NK-92 treated with Interleukin-12 subunit alpha and Interleukin-12 subunit beta, amount 100 ng/mL, for 24 hours (cell line): ENCODE measurements around the gene P2RY2.

ENCODE experiments used
- DNase-seq: peaks from one replicate; lab custom pipeline; 2025; lab: John Stamatoyannopoulos, UW

The P2RY2 gene

DNA sequence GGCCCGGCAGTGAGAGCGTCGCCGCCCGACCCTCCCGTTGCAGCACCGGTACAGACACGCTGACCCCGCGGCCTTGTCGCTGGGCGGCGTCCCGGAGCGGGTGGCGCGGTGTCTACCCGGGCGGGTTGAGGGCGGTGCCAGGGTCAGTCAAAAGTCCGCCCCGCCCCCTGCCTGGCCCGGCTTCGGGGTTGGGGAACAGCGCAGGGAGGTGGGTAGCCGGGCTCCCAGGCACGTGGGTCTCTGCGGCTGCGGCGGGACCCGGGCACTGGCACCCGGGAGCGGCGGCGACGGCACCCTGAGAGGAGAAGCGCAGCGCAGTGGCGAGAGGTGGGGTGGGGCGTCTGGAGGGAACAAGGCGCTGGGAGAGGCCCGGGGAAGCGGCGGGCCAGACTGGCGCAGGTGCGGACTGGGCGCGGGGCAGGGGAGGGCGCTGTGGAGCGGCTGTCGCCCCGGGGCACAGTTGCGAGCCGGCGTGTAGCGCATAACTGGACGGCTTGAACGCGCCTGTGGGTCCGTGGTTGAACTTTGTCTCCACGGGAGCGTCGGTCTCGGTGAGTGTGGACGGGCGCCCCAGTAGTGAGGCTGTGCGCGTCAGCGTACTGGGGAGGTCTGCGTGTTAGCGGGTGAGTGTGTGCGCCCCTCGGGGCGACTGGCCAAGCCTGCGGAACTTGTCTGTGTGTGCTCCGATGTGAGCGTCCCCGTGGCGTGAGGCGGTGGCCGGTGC is at the start of gene P2RY2:
TSS of gene P2RY2 (plus strand) at position 176 of the 724 bp plus-strand sequence. CDS start 15,879 bp downstream, outside the sequence.
- DNase-seq: no peak

DNA sequence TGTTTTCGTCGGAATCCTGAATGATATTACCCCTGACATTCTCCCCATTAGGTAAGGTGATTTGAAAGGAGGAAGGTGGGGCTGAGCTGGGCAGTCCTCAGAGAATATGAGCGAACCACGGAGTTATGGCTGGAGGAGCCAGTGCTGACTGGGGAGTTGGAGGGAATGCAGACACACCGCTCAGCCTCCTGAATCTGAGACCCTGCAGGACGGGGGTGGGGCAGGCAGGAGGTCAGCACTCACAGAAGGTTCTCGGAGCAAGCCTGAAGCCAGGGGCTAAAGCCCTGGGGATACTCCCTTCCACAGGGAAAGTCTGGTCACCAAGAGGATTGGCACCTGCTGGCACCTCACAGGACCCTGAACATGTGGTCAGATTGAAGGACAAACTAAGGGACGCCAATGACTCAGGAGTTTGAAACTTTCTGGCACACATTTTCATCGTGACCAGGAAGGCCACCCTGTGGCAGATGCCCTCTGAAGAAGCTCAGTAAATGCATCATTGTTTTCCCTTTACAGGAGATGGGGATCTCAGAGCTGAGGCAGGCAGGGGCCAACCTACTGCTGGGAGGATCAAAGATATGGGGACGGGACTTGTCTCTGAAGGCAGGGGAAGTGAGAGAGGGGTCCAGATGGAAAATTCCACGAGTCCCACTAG is 49.0 kb upstream of the P2RY2 start:
- no peak for DNase-seq

DNA sequence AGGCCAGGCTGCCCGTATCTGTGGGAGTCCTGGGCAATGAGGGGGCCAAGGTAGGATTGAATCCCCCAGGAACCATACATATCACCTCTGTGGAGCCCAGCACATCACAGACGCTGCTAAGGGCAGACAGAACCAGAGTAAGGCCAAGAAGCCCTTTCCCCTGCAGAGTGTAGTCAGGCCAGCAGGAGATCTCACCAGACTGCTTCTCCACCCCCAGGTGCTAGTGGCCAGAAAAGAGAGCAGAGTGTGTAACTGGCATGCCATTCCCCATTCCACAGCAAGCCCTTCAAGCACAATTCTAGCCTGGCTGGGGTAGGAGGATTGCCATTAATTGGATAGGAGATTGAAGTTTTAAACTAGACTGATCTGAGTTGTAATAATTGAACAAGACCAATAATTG is 47.9 kb upstream of the P2RY2 start:
- no peak for DNase-seq

DNA sequence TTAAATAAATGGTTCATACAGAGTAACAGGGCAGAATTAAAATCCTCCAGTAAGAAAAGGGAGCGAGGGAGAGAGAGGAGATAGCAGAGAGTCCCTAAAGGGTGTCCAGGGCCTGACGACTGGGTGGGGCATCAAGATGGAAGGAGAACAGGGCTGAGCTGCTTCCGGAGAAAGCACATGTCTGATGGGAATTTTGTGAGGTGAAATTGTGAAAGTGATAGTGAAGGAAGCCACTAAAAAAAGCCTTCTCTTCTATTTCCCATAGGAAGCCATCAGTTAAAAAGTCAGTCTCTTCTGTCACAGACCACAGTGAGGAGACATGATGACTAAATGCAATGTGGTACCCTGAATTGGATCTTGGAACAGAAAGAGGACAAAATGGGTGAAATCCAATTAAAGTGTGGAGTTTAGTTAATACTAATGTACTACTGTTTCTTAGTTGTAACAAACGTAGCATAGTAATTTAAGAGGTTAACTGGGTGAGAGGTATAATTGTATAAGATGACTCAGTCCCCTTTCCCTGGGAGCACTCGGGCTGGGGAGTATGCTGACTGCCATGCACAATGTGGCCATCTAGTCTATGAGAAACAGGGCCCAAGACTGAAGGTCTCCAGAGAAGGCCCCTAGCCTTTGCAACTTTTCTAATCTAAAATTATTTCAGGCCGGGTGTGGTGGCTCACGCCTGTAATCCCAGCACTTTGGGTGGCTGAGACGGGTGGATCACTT is 46.5 kb upstream of the P2RY2 start:
- no peak for DNase-seq

DNA sequence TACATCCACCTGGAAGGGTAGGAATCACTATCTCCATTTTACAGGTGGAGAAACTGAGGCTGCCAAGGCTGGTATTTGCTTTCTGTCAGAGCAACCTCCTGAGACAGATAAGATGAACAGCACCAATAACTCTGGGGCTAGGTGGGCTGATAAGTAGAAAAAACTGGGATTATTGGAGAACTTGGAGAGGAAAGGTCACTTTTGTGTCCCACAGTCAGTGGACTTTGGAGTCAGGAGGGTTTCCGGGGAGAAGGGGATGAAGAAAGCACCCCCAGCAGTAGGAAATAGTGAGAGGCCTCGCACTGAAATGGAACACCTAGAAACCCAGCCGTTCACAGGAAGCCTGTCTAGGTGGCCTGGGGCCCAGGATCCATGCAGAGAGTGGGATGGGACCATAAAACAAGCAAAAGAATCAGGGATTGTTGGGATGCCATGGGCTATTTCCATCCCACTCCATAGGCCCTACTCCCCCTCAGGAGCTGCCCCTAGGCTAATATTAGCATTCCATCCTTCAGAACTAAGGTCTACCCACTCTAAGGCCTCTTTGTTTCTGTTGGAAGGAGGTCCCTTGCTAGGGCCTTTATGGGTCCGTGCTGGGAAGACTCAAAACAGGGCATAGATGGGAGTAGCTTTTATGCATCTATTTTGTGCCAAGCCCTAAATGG is 45.0 kb upstream of the P2RY2 start:
- no peak for DNase-seq

DNA sequence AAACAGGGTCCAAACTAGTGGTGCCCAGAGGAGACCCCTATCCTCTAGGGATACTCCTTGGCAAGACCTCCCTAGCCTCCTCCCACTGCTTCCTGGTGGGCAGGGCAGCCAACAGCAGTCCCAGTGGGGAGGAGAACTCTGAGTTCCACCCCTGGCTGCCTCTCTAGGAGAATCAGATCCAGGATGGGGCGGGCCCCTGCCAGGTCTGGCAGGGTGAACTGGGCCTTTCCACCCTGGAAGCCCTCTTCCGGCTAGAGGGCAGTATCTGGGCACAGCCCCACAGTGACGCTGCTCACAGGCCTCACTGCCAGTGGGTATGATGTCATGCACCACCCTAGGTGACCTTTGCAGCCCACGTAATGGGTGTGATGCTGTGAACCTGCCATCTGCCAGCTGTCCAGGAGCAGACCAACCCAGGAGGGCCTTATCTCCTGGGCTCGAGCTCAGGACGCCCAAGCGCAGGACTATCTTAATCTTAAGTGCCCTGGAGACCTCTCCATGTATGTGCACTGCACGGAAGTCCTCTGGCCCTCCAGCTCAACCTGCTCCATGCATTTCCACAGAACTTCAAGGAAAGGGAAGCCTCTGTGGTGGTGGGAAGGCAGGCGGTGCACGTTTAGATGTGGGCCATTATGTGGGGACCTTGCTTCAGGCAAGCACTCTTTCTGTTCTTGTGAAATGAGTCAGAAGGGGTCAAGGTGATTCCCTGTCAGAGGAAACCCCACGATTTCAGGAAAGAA is 44.2 kb upstream of the P2RY2 start:
- no peak for DNase-seq

DNA sequence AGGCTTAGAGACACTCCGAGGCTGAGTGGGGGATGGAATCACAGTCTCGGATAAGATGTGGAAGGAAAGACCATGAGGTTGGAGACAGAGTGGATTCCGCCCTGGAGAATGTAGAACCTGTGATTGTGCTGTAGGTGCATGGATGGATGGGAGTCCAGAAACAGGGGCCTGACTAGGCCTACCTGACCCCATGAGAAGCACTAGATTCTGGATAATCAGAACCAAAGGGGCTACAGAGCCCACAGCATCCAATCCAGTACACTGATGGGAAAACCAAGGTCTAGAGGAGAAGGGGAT is 43.6 kb upstream of the P2RY2 start:
- DNase-seq: no peak

DNA sequence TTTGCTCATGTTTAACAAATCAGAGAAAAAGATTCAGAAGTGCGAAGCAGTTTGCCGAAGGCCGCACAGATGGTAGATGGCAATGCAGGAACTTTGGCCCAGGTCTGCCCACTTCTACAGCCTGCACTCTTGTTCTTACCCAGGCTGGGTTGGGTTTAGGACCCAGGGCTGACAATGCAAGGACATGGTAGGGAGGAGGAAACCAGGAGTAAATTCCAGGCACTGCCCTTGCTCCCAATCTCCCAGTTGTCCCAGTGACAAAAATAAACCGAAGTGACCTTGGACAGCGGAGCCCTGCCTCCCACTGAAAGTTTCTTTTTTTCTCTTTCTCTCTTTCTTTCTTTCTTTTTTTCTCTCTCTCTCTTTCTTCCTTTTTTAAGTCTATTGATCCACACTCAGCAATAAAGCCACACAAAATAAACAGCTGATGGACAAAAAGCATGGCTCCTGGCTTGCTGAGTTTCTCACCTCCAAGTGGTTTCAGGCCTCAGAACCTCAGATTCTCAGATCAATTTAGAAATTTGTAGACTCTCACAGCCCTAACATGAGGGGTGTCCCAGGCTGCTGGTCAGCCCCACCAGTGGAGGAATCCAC is 42.4 kb upstream of the P2RY2 start:
- no peak for DNase-seq

DNA sequence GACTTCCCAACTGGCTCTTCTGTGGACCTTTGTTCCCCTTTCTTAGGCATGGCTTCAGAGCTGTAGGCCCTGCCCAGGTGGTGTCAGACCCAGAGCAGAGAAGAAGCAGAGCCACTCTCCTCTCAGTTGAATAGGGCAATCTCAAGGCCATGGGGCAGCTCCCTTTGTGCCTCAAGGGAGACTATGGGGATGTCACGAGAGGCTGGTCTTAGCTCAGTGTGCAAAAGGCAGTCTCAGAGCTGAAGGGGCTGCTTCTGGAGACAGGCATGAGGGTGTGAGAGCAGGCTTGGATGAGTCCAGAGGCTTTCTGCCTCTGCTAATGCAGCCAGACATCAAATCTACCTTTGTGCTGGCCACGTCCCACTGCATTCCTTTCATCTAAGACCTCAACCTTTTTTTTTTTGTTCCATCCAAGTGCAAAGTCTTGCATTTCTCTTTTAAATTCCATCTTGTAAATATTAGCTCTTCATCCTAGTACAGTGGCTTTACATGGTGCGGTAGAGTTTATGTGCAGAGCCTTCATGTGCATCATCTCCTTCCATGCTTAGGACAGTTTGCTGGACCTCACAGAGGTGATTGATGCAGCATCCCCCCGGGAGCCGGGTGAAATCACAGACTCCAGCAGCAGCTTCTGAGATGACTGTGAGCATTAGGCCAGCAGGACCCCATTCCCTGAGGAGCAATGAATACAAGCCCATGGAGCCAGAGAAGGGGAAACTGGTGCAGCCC is 41.8 kb upstream of the P2RY2 start:
- no peak for DNase-seq

DNA sequence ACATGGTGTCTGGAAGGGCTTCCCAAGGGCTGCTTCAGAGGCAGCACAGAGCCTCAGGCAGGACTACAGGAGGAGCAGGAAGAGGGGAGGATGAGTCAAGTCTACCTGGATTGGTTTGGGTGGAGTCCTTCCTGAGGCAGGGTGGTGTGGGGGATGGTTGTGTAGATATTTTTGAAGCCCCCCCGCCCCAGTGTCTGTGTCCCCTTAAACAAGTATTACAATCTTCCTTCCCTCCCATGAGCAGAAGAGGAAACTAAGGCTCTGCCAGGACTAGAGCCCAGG is 41.3 kb upstream of the P2RY2 start:
- DNase-seq: no peak

DNA sequence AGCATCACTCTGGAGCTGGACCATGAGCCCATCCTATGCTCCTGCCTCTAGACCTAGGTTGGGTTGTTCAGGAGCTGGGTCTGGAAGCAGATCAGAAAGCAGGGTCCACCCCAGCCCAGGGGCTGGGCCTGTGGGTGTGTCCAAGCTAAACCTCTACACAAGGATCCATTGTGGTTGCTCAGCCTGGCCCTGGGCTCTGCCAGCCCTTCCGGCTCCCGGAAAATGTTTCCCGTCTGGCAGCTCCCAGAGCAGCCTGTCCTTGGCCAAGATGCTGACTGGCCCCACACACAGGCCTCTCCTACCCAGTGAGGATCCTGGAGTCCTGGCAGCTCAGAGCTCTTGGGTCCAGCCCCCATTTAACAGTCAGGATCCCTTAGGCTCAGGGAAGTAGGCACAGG is 40.7 kb upstream of the P2RY2 start:
- DNase-seq: no peak

DNA sequence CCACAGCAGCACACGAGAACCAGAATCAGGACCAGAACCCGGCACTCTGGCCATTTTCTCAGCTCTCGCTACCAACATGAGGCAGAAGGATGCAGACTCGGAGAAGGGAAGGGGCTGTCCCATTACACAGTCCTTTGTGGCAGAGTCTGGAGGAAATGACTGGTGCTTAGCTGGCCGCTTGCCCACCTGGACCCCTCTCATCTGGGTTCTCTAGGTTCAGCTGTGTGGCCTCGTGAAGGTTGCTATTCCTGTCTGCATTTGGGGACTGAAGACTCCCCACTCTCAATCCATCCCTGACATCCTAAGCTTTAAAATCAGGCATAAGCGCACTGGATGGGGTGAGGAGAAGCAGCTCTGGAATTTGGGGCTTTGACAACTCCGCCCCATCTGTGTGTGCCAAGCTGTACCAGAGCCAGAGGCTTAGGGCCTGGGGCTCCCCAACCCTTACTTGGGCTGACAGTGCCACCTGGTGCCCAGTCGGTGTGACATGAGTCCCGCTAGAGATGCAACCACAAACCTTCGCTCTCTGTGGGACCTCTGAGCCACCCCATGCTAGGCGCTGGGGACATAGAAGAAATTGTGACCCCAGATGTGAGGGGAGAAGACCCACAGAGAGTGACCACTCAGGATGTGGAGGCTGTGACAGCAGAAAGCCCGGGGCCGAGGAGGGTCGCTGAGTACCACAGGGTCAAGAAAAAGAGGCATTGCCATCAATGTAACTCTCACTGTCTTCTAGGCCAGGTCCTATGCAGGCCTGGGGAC is 40.1 kb upstream of the P2RY2 start:
- DNase-seq: peak; percentile 66

DNA sequence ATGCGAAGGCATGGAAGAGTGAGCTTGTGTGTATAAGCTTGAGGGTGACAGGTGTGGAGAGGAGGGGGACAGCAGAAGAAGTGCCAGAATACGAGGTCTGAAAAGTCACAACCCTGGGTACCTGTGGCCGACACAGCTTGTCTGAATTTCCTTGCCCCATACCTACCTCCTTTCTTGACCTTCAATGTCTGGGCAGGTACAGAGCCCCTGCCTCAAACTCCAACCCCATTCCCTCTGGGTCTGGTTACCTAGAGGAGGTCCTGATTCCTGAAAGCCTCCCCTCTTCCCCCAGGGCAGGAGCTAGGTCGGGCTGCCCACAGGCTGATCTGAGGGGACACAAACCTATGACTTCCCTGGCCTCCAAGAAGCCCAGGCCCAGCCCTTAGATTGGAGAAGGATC is 39.4 kb upstream of the P2RY2 start:
- DNase-seq: no peak

DNA sequence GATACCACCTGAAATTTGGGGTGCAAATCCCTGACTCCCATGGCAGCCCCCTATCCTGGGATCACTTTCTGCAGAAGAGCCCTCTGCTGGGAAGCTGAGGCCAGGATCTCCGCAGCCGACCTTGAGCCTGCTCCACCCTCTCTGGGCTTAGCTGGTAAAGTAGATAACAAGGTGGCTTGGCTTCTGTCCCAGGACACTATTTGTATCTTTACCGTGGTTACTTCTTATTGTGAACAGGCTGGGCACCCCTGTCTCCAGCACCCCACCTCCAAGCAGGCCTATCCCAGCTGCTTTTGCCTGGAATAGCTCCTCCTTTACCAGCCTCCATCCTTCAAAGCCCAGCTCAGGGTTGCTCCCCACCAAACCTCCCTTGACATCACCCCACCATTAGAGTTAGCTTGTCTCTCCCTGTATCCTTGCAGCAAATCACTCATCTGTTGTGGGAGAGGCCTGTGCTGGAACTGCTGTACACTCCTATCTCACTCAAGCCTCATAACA is 35.2 kb upstream of the P2RY2 start:
- no peak for DNase-seq

DNA sequence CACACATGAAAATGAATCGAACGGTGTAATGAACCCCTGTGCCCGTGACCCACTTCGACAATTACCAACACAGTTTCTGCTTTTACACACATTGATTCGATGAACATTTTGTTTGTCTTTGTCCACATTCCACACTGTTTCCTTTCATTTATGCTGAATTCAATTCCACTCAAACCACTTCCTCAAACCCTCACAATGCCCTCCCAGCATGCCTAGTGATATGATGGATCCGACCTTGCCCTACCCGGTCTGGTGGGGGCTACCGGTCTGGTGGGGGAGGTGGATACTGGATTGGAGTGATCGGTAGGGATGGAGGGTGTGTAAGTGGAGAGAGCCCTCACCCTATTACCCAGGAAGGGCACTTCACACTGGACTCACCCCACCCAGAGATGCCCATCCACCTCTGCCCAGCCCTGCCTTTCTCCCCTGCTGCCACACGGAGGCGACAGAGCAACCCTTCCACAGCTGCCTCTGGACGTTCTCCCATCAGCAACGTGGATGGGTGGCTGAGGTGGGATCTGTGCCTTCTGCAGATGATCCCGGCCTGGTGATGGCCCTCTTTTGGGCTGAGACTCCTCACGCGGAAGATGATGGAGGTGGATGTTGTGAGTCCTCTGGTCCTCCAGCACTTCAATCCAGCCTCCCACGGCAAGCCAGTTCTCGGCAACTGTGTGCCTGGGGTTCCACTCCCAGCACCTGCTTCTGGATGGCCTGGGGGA is 33.0 kb upstream of the P2RY2 start:
- peak; percentile 24 for DNase-seq

DNA sequence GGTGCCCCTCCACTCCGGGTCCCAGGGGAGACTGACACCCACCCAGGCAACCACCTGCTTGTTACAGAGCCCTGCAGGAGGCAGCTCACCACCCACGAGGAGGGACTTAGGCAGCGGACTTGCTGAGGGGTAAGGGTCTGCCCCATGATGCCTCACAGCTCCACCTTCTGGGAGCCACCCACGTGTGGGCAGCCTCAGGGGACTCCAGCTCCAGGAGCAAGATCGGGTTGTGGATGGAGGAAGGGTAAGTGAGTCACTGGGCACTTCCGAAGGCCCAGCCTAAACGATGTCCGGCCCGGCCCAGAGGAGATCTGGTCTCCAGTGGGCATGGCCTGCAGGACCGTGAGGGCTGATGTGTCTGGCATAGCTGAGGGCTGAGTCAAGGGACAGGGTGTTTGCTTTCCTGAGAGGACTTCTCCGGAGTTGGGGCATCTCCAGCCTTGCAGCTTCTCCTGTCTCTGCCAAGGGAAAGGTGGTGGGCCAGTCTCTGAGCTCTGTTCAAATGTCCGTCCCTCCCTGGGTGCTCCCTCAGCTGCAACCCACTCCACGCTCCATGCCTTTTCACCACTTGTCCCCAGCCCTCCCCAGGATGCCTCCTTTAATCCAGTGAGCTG is 32.3 kb upstream of the P2RY2 start:
- no peak for DNase-seq

DNA sequence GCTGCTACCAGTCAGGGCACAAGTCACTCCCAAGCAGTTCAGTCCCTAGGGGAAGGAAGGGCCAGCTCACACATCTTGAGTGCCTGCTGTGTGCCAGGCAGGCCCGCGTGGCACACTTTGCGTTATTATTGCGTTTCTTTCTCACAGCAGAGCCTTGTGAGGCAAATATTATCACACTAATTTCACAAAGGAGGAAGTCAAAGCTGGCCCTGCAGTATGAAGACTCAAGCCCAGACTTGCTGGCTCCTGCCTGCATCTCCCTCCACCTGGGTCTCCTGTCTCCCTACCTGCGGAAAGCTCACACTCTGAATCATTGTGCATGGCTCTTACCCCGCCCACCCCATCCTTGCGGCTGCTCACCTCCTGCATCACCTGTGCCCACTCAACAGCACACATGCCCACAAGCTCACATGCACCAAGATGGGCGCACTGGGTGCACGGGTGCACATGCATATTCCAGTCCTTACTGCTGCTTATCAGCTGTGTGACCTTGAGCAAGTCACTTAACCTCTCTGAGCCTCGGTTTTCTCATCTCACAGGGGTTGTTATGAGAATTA is 31.7 kb upstream of the P2RY2 start:
- no peak for DNase-seq

DNA sequence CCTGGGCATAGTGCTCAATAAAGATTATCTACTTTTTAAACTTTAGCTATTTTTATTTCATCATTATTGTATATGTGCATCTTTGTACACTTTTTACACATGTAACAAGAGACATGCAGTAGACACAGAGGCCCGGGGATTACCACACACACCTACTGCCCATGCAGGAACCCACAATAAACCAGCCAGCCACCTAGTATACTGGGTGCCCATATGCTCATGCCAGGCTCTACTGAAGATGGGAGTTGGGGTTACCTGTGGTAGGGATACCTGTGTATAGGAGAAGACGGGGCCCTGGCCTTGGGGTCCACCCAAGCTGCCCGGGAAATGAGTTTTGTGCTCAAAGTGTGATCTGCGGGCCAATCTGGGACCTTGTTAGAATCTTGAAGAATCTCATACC is 31.2 kb upstream of the P2RY2 start:
- DNase-seq: no peak

DNA sequence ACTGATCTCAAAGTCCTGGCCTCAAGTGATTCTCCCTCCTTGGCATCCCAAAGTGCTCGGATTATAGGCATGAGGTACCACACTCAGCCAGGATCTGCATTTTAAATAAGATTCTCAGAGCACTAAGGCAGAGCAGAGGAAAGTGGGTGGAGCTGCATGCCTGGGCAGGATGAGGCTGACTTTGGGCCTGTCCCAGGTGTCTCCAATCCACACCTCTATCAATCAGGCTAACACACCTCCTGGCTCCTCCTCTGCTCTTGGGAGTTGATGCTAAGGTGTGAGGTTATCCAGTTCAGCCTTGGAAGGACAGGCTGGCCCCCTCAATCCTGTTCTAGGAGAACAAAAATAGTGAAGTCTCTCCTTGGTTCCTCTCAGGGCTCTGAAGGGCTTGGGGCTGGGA is 30.2 kb upstream of the P2RY2 start:
- DNase-seq: no peak
